Vagina (tissue), 2 donors: ENCODE data around the gene GALNT16.

Experiments used
- CTCF ChIP-seq, 3 experiments: fragments of 450-650 bp in 2 of 3; fragments of 200-600 bp in 1 of 3; sonication (generic) in 1 of 3; IDR thresholded peaks; one replicate each; pipeline ENCODE4 v1.5.1; 2017 to 2019; ENCODE audit warnings: antibody characterized with exemption in 3 of 3, mild to moderate bottlenecking in 2 of 3, moderate library complexity in 2 of 3
- POLR2A ChIP-seq, 2 donors: fragments of 450-650 bp; IDR thresholded peaks; one replicate each; pipeline ENCODE4 v1.6.1; 2017; ENCODE audit warnings: antibody characterized with exemption in 2 of 2, mild to moderate bottlenecking in 2 of 2, moderate library complexity in 2 of 2
- POLR2AphosphoS5 ChIP-seq, 2 donors: sonication (generic); formaldehyde crosslinking; IDR thresholded peaks; one replicate each; pipeline ENCODE4 v1.9.0; 2017; ENCODE audit warnings: antibody characterized with exemption in 2 of 2, mild to moderate bottlenecking in 2 of 2, low read depth in 1 of 2; ENCODE audit not compliant: insufficient read depth in 1 of 2

GRCh38 chr14:69299286-69300035 is 39.5 kb downstream of the GALNT16 start:
- no peak for TF ChIP-seq POLR2A (IDR thresholded peaks at IDR 0.05)
- no peak for TF ChIP-seq CTCF (IDR thresholded peaks at IDR 0.05)
- no peak for TF ChIP-seq POLR2AphosphoS5 (IDR thresholded peaks at IDR 0.05; ENCODE audit: insufficient read depth in 1 of 2, low read depth in 1 of 2)
